Activated effector memory CD4-positive, alpha-beta T cell treated with anti-CD3 and anti-CD28 coated beads, Interleukin-2, amount 50 U/mL, for 16 hours (primary cell): Measurements from ENCODE around the gene SEC22C.

Experiments used
- DNase-seq: peaks from one replicate; pipeline ENCODE4 v3.0.0-alpha.2; 2020

Gene SEC22C

GRCh38 chr3:42533161-42533897 is 48.4 kb downstream of the SEC22C start:
- DNase-seq = no peak

GRCh38 chr3:42532229-42532628 is 49.5 kb downstream of the SEC22C start:
- DNase-seq = no peak

- DNase-seq = no peak
These were observed 50.3 kb downstream of the SEC22C start for GRCh38 chr3:42531470-42531869.

- no peak for DNase-seq
These were observed 51.7 kb downstream of the SEC22C start for GRCh38 chr3:42530073-42530472.

GRCh38 chr3:42529468-42529867 is 52.3 kb downstream of the SEC22C start:
- no peak for DNase-seq

- no peak for DNase-seq
These were observed 54.3 kb downstream of the SEC22C start for GRCh38 chr3:42527368-42527917.

GRCh38 chr3:42526616-42527367 is 55.0 kb downstream of the SEC22C start:
- DNase-seq = peak; percentile 80

GRCh38 chr3:42525736-42526345 is 55.9 kb downstream of the SEC22C start:
- no peak for DNase-seq

GRCh38 chr3:42525212-42525611 is 56.6 kb downstream of the SEC22C start:
- DNase-seq = no peak

- DNase-seq = no peak
These were observed 57.0 kb downstream of the SEC22C start for GRCh38 chr3:42524751-42525150.

GRCh38 chr3:42520906-42521305 is 60.9 kb downstream of the SEC22C start:
- no peak for DNase-seq

- no peak for DNase-seq
These were observed 61.4 kb downstream of the SEC22C start for GRCh38 chr3:42520336-42520735.

GRCh38 chr3:42519568-42519962 is 62.2 kb downstream of the SEC22C start:
- DNase-seq = no peak

- peak; percentile 74 for DNase-seq
These were observed 62.8 kb downstream of the SEC22C start for GRCh38 chr3:42518800-42519567.

GRCh38 chr3:42517117-42517516 is 64.7 kb downstream of the SEC22C start:
- DNase-seq = no peak

- DNase-seq = no peak
These were observed 65.3 kb downstream of the SEC22C start for GRCh38 chr3:42516443-42516842.

GRCh38 chr3:42515976-42516375 is 65.8 kb downstream of the SEC22C start:
- no peak for DNase-seq

GRCh38 chr3:42515391-42515916 is 66.3 kb downstream of the SEC22C start:
- no peak for DNase-seq

- DNase-seq = no peak
These were observed 66.9 kb downstream of the SEC22C start for GRCh38 chr3:42514876-42515275.

- no peak for DNase-seq
These were observed 68.2 kb downstream of the SEC22C start for GRCh38 chr3:42513521-42513920.

- DNase-seq = no peak
These were observed 68.6 kb downstream of the SEC22C start for GRCh38 chr3:42513121-42513520.

- DNase-seq = no peak
These were observed 70.0 kb downstream of the SEC22C start for GRCh38 chr3:42511736-42512135.

- no peak for DNase-seq
These were observed 70.6 kb downstream of the SEC22C start for GRCh38 chr3:42511201-42511600.
